ENCODE data around the gene ARHGAP28. TPM values are rescaled to one million over a fixed set of nuclear protein-coding genes. Genes with fewer than 3 reads are reported as not detected.

ARHGAP28 gene
- total RNA-seq, 1 experiment from 2014 or later = 9.2 TPM

GRCh38 chr18:6775237-6775636 is 45.7 kb downstream of the ARHGAP28 start:
- H3K79me2 ChIP-seq (ENCODE audit: insufficient read depth, low read length) = no peaks in the 10 kb centered on the region
- H3K18ac ChIP-seq (ENCODE audit: insufficient read length, low read depth, low read length) = no peak overlapping the region
- peaks cover 5% of the 10 kb centered on the region; the same call in 1 of the 2 replicates for H3K4me1 ChIP-seq (ENCODE audit: insufficient read depth, low read length)
- no peak overlapping the region for H4K5ac ChIP-seq (ENCODE audit: insufficient read length, low read depth, low read length)
- H3K23me2 ChIP-seq (ENCODE audit: insufficient read length, low read depth, low read length, poor library complexity, severe bottlenecking) = no peaks in the 10 kb centered on the region
- H3T11ph ChIP-seq (ENCODE audit: low read length) = no peak overlapping the region
- no peaks in the 10 kb centered on the region for H3K9me3 ChIP-seq (ENCODE audit: control insufficient read depth, low read depth, low read length)
- no peak for DNase-seq
- no peak overlapping the region for H2BK5ac ChIP-seq (ENCODE audit: insufficient read length, low read length)
- no peak overlapping the region for H3K27ac ChIP-seq (ENCODE audit: insufficient read length, low read depth, low read length)
- TF ChIP-seq, protein P1, sequence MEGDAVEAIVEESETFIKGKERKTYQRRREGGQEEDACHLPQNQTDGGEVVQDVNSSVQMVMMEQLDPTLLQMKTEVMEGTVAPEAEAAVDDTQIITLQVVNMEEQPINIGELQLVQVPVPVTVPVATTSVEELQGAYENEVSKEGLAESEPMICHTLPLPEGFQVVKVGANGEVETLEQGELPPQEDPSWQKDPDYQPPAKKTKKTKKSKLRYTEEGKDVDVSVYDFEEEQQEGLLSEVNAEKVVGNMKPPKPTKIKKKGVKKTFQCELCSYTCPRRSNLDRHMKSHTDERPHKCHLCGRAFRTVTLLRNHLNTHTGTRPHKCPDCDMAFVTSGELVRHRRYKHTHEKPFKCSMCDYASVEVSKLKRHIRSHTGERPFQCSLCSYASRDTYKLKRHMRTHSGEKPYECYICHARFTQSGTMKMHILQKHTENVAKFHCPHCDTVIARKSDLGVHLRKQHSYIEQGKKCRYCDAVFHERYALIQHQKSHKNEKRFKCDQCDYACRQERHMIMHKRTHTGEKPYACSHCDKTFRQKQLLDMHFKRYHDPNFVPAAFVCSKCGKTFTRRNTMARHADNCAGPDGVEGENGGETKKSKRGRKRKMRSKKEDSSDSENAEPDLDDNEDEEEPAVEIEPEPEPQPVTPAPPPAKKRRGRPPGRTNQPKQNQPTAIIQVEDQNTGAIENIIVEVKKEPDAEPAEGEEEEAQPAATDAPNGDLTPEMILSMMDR (conservative IDR thresholded peaks at IDR 0.05) = no peak
- no peaks in the 10 kb centered on the region for H3K27me3 Mint-ChIP-seq (ENCODE audit: low read depth)
- H4K8ac ChIP-seq (replicated peaks; ENCODE audit: insufficient read length, low read depth, low read length) = no peak overlapping the region
- no peak overlapping the region for H3K4me3 Mint-ChIP-seq
- WGBS (ENCODE audit: extremely low coverage, insufficient read length, low lambda C conversion rate) = 100% methylated on average over 1 of the region's 7 CpGs
- H4K20me1 ChIP-seq (ENCODE audit: control insufficient read depth, insufficient read depth, insufficient read length) = no peaks in the 10 kb centered on the region
- H3K36me3 Mint-ChIP-seq (ENCODE audit: insufficient read depth in 1 of 3, low read depth in 3 of 3) = no peaks in the 10 kb centered on the region
- no peak overlapping the region for H2BK20ac ChIP-seq (ENCODE audit: low read depth, low read length, poor library complexity, severe bottlenecking)
- no peak overlapping the region for H2AK5ac ChIP-seq (ENCODE audit: insufficient read length, low read length)
- H3K4ac ChIP-seq (ENCODE audit: low read depth, low read length) = no peak overlapping the region
- no peak overlapping the region for H2BK15ac ChIP-seq (ENCODE audit: low read depth, low read length)
- H3K9ac ChIP-seq (ENCODE audit: extremely low read depth, insufficient read length, low read length) = no peak overlapping the region
- H3K9me3 Mint-ChIP-seq = no peaks in the 10 kb centered on the region
- no peaks in the 10 kb centered on the region for H3K79me1 ChIP-seq (ENCODE audit: insufficient read depth, low read depth, low read length, poor library complexity, severe bottlenecking)
- no peak overlapping the region for H2AFZ ChIP-seq (ENCODE audit: low read length)
- peak overlapping the region in 1 of 3 experiments; percentile 8; a peak in 2 of 7 replicates for H3K27ac Mint-ChIP-seq
- H3K4me1 Mint-ChIP-seq = peaks cover 33% of the 10 kb centered on the region in 2 experiments
- no peak overlapping the region for H2BK12ac ChIP-seq (ENCODE audit: insufficient read length, low read depth, low read length)
- H3K14ac ChIP-seq (ENCODE audit: insufficient read depth, low read length) = no peak overlapping the region
- H3K4me2 ChIP-seq (ENCODE audit: insufficient read depth, insufficient read length, low read length) = no peak overlapping the region
- no peaks in the 10 kb centered on the region for H3K27me3 ChIP-seq (ENCODE audit: insufficient read depth, low read length)
- no peak overlapping the region for H3K56ac ChIP-seq (ENCODE audit: insufficient read length, low read depth, low read length)
- H3K23ac ChIP-seq (ENCODE audit: insufficient read length, low read depth, low read length) = no peak overlapping the region
- H2BK120ac ChIP-seq (ENCODE audit: low read depth, low read length, poor library complexity, severe bottlenecking) = no peak overlapping the region
- no peak overlapping the region for H4K91ac ChIP-seq (ENCODE audit: insufficient read length, low read depth, low read length)
